AG04450 (cell line): ENCODE results near the gene ZGPAT. TPM values are rescaled to one million over a fixed set of nuclear protein-coding genes. Genes with fewer than 3 reads are reported as not detected.

ENCODE experiments used
- CTCF ChIA-PET: fragments of 300-600, 350-600 bp; formaldehyde crosslinking; extraction: SDS; loops from one replicate; lab custom pipeline; 2022; ENCODE audit warnings: antibody characterized with exemption, inconsistent platforms; lab: Charles Lee
- POLR2A ChIA-PET: fragments of 350-600 bp; formaldehyde crosslinking; extraction: SDS; loops from one replicate; lab custom pipeline; 2021; ENCODE audit warnings: antibody characterized with exemption, inconsistent platforms; lab: Yijun Ruan, JAX
- DNase-seq: peaks from one replicate; pipeline ENCODE4 v3.0.0-alpha.2; 2011; ENCODE audit warnings: low read depth, low spot score
- H3K27ac ChIP-seq: one replicate; pipeline ENCODE4 v1.5.1; 2012; ENCODE audit warnings: low read depth, low read length, control low read depth
- H3K27me3 ChIP-seq: one replicate; pipeline ENCODE4 v1.6.0; 2012; ENCODE audit warnings: low read length; ENCODE audit not compliant: control insufficient read depth, insufficient read depth
- H3K4me3 ChIP-seq: 2 replicates; pipeline ENCODE4 v1.5.1; 2011; ENCODE audit warnings: mild to moderate bottlenecking, low read depth, low read length, control low read depth
- H3K9me3 ChIP-seq: 2 replicates; pipeline ENCODE4 v1.5.1; 2012; ENCODE audit warnings: low read length; ENCODE audit not compliant: control insufficient read depth, insufficient read depth
- CTCF ChIP-seq: IDR thresholded peaks from 2 replicates; pipeline ENCODE4 v1.5.1; 2011; ENCODE audit warnings: low read depth, low read length, control low read depth, inconsistent platforms
- polyA plus RNA-seq: library from polyadenylated mRNA; depleted of rRNA; stranded (reverse); fragments of >200 nt; gene quantifications from 2 replicates; pipeline ENCODE4 v1.2.3, GENCODE V29; 2011

ZGPAT gene
- polyA plus RNA-seq, 1 experiment = 8.7 TPM

- ChIA-PET CTCF (interaction anchor here (1.1 kb wide), 1 partner anchor 177 kb away, joined by 3 read pairs; no protein-coding TSS in a partner anchor), POLR2A (interaction anchor here (0.6 to 2.3 kb wide), 7 partner anchors 10 to 183 kb away, joined by 3 to 14 read pairs (median 3); partner anchors contain the start of genes GMEB2, PTK6, RTEL1 and STMN3)
- H3K4me3 ChIP-seq = no peak overlapping the region
- no peak for TF ChIP-seq CTCF
- H3K27me3 ChIP-seq = no peaks in the 10 kb centered on the region
- no peak for DNase-seq
- peaks cover 16% of the 10 kb centered on the region for H3K9me3 ChIP-seq
- peak overlapping the region; percentile 97 for H3K27ac ChIP-seq
These were observed 26.2 kb upstream of the ZGPAT start for GRCh38 chr20:63681609-63682142.

GRCh38 chr20:63682384-63683139 is 25.3 kb upstream of the ZGPAT start:
- Histone ChIP-seq H3K4me3 (no peak overlapping the region), H3K27ac (peak overlapping the region; percentile 97), H3K9me3 (peaks cover 16% of the 10 kb centered on the region), H3K27me3 (no peaks in the 10 kb centered on the region)
- CTCF ChIA-PET = interaction anchor here (1.1 to 1.3 kb wide), 2 partner anchors 145 to 176 kb away, joined by 3 to 4 read pairs; no protein-coding TSS in a partner anchor
- POLR2A ChIA-PET = interaction anchor here (0.6 to 2.3 kb wide), 14 partner anchors 10 to 338 kb away, joined by 3 to 14 read pairs (median 4); partner anchors contain the start of genes ARFRP1, GMEB2, PTK6 and RTEL1
- TF ChIP-seq CTCF = no peak
- DNase-seq = peak; percentile 91

GRCh38 chr20:63685269-63686026 is 22.4 kb upstream of the ZGPAT start:
- POLR2A ChIA-PET = no interaction called here
- H3K27ac ChIP-seq = no peak overlapping the region
- H3K27me3 ChIP-seq = no peaks in the 10 kb centered on the region
- TF ChIP-seq CTCF = no peak
- H3K9me3 ChIP-seq = peaks cover 16% of the 10 kb centered on the region
- DNase-seq = no peak
- CTCF ChIA-PET = no interaction called here
- no peak overlapping the region for H3K4me3 ChIP-seq

- Histone ChIP-seq H3K4me3 (no peak overlapping the region), H3K9me3 (peaks cover 14% of the 10 kb centered on the region), H3K27me3 (no peaks in the 10 kb centered on the region), H3K27ac (peak overlapping the region; percentile 82)
- TF ChIP-seq CTCF = no peak
- DNase-seq = no peak
- CTCF ChIA-PET = no interaction called here
- POLR2A ChIA-PET = interaction anchor here (0.6 to 1.3 kb wide), 3 partner anchors 10 to 33 kb away, joined by 3 to 4 read pairs (median 4); partner anchors contain the start of genes STMN3 and TNFRSF6B
These were observed 21.7 kb upstream of the ZGPAT start for GRCh38 chr20:63686094-63686491.
